K562 (cell line): ENCODE data around the gene KCNA2. TPM values are rescaled to one million over a fixed set of nuclear protein-coding genes. Genes with fewer than 3 reads are reported as not detected.

ENCODE experiments used
- BDP1 ChIP-seq: IDR thresholded peaks from 3 replicates; pipeline ENCODE4 v1.6.1; 2011; ENCODE audit not compliant: insufficient read length, insufficient read depth
- CCNT2 ChIP-seq: IDR thresholded peaks from 2 replicates; pipeline ENCODE4 v1.6.1; 2011; ENCODE audit warnings: borderline replicate concordance, low read depth, mild to moderate bottlenecking, moderate library complexity, mixed read lengths, low read length; ENCODE audit not compliant: insufficient read length; ENCODE audit errors: extremely low read depth
- CTBP1 ChIP-seq: fragments of 450-650 bp; IDR thresholded peaks from 2 replicates; pipeline ENCODE4 v1.6.1; 2016; ENCODE audit warnings: borderline replicate concordance
- EHMT2 ChIP-seq: fragments of 450-650 bp; IDR thresholded peaks from 2 replicates; pipeline ENCODE4 v1.6.1; 2018; ENCODE audit warnings: antibody characterized with exemption
- KDM1A ChIP-seq, 2 experiments: fragments of 450-650 bp; IDR thresholded peaks; 2 replicates each; pipeline ENCODE4 v1.6.1; 2016; ENCODE audit warnings: mild to moderate bottlenecking in 2 of 2
- KLF10 ChIP-seq: fragments of 250-450 bp; sonication (Bioruptor Pico); IDR thresholded peaks from 2 replicates; pipeline ENCODE4 v1.6.1; 2021; ENCODE audit warnings: matching md5 sums
- MXI1 ChIP-seq: IDR thresholded peaks from 2 replicates; pipeline ENCODE4 v1.6.1; 2011; ENCODE audit warnings: low read depth, mild to moderate bottlenecking, improper control_type of control experiment, low read length
- NONO ChIP-seq, 2 experiments: fragments of 200-400 bp in 1 of 2; fragments of 450-650 bp in 1 of 2; formaldehyde crosslinking in 1 of 2; IDR thresholded peaks; 2 replicates each; pipeline ENCODE4 v1.6.1; 2017; ENCODE audit warnings: low read depth in 2 of 2, mild to moderate bottlenecking in 2 of 2, moderate library complexity in 2 of 2, low read length in 1 of 2
- POLR3A ChIP-seq: IDR thresholded peaks from 2 replicates; pipeline ENCODE4 v1.6.1; 2011; ENCODE audit warnings: borderline replicate concordance, mild to moderate bottlenecking, moderate library complexity; ENCODE audit not compliant: insufficient read length, insufficient read depth; ENCODE audit errors: extremely low read depth
- STAT5B ChIP-seq: fragments of 250-450 bp; sonication (Bioruptor Pico); IDR thresholded peaks from 2 replicates; pipeline ENCODE4 v1.8.0; 2021; ENCODE audit warnings: mild to moderate bottlenecking, inconsistent platforms
- TEAD1 ChIP-seq, 2 experiments: fragments of 450-650 bp in 1 of 2; sonication (generic) in 1 of 2; formaldehyde crosslinking; IDR thresholded peaks; 2 replicates each; pipeline versions ENCODE4 v1.4.0 to v1.8.0; 2020 to 2022; ENCODE audit warnings: mild to moderate bottlenecking in 2 of 2, missing genetic modification reagents in 1 of 2
- TOE1 ChIP-seq, 2 experiments: fragments of 450-650 bp in 1 of 2; sonication (generic) in 1 of 2; formaldehyde crosslinking in 1 of 2; IDR thresholded peaks; 2 replicates each; pipeline versions ENCODE4 v1.7.1 to v1.8.0; 2016 to 2022; ENCODE audit warnings: borderline replicate concordance in 2 of 2, mild to moderate bottlenecking in 2 of 2, antibody characterized with exemption in 1 of 2, inconsistent platforms in 1 of 2, low read depth in 1 of 2, missing genetic modification reagents in 1 of 2, moderate library complexity in 1 of 2
- ZNF766 ChIP-seq: fragments of 200-800 bp; sonication (Bioruptor generic); conservative IDR thresholded peaks from 2 replicates; pipeline ENCODE4 v1.6.1; 2016; ENCODE audit warnings: missing genetic modification characterization, missing compliant biosample characterization
- polyA plus RNA-seq, 8 experiments: library from polyadenylated mRNA; depleted of rRNA in 4 of 8; stranded (reverse) in 5 of 8; unstranded in 3 of 8; fragments of >200 nt; fragmentation: Nextera tagmentation in 2 of 8; fragmentation: Illumina TruSeq in 1 of 8; extraction: Ambion mirVana in 2 of 8; extraction: Trizol in 1 of 8; gene quantifications; 2 replicates each; pipeline versions ENCODE4 v1.2.1 to v1.2.3, GENCODE V29; 2011 to 2014; ENCODE audit warnings: inconsistent platforms in 1 of 8, missing spikeins in 1 of 8
- total RNA-seq, 7 experiments: library from RNA; depleted of rRNA in 6 of 7; stranded (reverse); fragments of >200 nt in 6 of 7; fragmentation: Illumina TruSeq in 2 of 7; extraction: Trizol in 2 of 7; gene quantifications; 2 replicates each; pipeline versions ENCODE4 v1.2.1 to v1.2.3, GENCODE V29; 2011 to 2021; ENCODE audit warnings: low replicate concordance in 1 of 7
- TF ChIP-seq, protein P1 (sequence below): sonication (generic); formaldehyde crosslinking; IDR thresholded peaks from 2 replicates; pipeline ENCODE4 v1.9.0; 2022; ENCODE audit warnings: mild to moderate bottlenecking, missing genetic modification reagents
- TF ChIP-seq, protein P2 (sequence below), 2 experiments: fragments of 450-650 bp; IDR thresholded peaks; 2 replicates each; pipeline ENCODE4 v1.6.1; 2018; ENCODE audit warnings: mild to moderate bottlenecking in 2 of 2, low read depth in 1 of 2; ENCODE audit not compliant: partially characterized antibody in 2 of 2
- TF ChIP-seq, protein P3 (sequence below): fragments of 450-650 bp; IDR thresholded peaks from 2 replicates; pipeline ENCODE4 v1.6.1; 2018; ENCODE audit not compliant: partially characterized antibody
- TF ChIP-seq, protein P4 (sequence below), 2 experiments: fragments of 450-650 bp in 1 of 2; sonication (generic) in 1 of 2; formaldehyde crosslinking in 1 of 2; IDR thresholded peaks in 1 of 2; conservative IDR thresholded peaks in 1 of 2; 2 replicates each; pipeline versions ENCODE4 v1.6.1 to v1.8.1; 2016 to 2023; ENCODE audit warnings: mild to moderate bottlenecking in 2 of 2, moderate library complexity in 2 of 2, inconsistent platforms in 1 of 2, missing genetic modification reagents in 1 of 2

The KCNA2 gene
- total and polyA plus RNA-seq, 9 of the 15 experiments (the other 6 are each of a cell fraction or from before 2014, with no cell fraction given) = not detected

DNA sequence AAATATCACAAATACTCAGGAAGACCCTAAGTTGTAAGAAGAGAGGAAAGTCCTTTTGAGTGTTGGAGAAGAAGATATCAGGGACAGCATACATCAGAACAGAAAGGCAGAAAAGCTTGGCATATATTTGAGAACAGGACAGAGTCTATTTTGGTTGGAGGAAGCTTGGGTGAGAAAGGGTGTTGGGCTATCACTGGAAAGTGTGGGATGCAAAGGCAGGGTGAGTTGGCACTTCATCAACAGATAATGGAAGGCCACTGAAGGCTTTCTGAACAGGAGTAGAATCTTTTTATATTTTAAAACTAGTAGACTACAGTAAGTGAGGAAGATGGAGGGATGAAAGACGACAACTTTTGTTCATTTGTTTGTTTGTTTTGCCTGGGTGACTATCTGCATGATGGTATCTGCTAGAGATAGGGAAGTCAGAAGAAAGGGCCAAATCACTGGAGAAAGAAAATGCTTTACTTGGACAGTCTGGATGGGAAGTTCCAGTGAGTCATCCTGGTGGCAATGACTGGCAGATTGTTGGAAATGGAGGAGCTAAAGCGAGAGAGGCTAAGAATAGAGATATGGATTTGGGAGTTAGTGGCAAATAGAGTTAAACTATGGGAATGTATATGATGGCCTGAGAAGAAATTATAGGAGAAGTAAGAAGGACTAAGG lies 33.7 kb upstream of the KCNA2 start (continued):
- TF ChIP-seq NONO (IDR thresholded peaks at IDR 0.05; ENCODE audit: low read depth in 2 of 2, low read length in 1 of 2) (no peak), EHMT2 (no peak), CCNT2 (no peak), MXI1 (no peak), KDM1A (IDR thresholded peaks at IDR 0.05) (no peak), STAT5B (CRISPR knock-in tag) (no peak), KLF10 (CRISPR knock-in tag) (no peak), BDP1 (no peak), ZNF766 (CRISPR knock-in tag) (no peak), TOE1 (IDR thresholded peaks at IDR 0.05; ENCODE audit: borderline replicate concordance) (no peak), TOE1 (CRISPR knock-in tag; IDR thresholded peaks at IDR 0.05; ENCODE audit: borderline replicate concordance, low read depth) (no peak), POLR3A (no peak), TEAD1 (CRISPR knock-in tag; IDR thresholded peaks at IDR 0.05) (no peak), CTBP1 (no peak)
- TF ChIP-seq, protein P1, sequence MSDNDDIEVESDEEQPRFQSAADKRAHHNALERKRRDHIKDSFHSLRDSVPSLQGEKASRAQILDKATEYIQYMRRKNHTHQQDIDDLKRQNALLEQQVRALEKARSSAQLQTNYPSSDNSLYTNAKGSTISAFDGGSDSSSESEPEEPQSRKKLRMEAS (CRISPR knock-in tag) = no peak
- TF ChIP-seq, protein P2, sequence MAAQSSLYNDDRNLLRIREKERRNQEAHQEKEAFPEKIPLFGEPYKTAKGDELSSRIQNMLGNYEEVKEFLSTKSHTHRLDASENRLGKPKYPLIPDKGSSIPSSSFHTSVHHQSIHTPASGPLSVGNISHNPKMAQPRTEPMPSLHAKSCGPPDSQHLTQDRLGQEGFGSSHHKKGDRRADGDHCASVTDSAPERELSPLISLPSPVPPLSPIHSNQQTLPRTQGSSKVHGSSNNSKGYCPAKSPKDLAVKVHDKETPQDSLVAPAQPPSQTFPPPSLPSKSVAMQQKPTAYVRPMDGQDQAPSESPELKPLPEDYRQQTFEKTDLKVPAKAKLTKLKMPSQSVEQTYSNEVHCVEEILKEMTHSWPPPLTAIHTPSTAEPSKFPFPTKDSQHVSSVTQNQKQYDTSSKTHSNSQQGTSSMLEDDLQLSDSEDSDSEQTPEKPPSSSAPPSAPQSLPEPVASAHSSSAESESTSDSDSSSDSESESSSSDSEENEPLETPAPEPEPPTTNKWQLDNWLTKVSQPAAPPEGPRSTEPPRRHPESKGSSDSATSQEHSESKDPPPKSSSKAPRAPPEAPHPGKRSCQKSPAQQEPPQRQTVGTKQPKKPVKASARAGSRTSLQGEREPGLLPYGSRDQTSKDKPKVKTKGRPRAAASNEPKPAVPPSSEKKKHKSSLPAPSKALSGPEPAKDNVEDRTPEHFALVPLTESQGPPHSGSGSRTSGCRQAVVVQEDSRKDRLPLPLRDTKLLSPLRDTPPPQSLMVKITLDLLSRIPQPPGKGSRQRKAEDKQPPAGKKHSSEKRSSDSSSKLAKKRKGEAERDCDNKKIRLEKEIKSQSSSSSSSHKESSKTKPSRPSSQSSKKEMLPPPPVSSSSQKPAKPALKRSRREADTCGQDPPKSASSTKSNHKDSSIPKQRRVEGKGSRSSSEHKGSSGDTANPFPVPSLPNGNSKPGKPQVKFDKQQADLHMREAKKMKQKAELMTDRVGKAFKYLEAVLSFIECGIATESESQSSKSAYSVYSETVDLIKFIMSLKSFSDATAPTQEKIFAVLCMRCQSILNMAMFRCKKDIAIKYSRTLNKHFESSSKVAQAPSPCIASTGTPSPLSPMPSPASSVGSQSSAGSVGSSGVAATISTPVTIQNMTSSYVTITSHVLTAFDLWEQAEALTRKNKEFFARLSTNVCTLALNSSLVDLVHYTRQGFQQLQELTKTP (IDR thresholded peaks at IDR 0.05; ENCODE audit: low read depth in 1 of 2, partially characterized antibody in 2 of 2) = no peak
- TF ChIP-seq, protein P3, sequence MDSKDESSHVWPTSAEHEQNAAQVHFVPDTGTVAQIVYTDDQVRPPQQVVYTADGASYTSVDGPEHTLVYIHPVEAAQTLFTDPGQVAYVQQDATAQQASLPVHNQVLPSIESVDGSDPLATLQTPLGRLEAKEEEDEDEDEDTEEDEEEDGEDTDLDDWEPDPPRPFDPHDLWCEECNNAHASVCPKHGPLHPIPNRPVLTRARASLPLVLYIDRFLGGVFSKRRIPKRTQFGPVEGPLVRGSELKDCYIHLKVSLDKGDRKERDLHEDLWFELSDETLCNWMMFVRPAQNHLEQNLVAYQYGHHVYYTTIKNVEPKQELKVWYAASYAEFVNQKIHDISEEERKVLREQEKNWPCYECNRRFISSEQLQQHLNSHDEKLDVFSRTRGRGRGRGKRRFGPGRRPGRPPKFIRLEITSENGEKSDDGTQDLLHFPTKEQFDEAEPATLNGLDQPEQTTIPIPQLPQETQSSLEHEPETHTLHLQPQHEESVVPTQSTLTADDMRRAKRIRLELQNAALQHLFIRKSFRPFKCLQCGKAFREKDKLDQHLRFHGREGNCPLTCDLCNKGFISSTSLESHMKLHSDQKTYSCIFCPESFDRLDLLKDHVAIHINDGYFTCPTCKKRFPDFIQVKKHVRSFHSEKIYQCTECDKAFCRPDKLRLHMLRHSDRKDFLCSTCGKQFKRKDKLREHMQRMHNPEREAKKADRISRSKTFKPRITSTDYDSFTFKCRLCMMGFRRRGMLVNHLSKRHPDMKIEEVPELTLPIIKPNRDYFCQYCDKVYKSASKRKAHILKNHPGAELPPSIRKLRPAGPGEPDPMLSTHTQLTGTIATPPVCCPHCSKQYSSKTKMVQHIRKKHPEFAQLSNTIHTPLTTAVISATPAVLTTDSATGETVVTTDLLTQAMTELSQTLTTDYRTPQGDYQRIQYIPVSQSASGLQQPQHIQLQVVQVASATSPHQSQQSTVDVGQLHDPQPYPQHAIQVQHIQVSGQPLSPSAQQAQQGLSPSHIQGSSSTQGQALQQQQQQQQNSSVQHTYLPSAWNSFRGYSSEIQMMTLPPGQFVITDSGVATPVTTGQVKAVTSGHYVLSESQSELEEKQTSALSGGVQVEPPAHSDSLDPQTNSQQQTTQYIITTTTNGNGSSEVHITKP = peak; percentile 26
- TF ChIP-seq, protein P4, sequence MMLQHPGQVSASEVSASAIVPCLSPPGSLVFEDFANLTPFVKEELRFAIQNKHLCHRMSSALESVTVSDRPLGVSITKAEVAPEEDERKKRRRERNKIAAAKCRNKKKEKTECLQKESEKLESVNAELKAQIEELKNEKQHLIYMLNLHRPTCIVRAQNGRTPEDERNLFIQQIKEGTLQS (IDR thresholded peaks at IDR 0.05) = peak; percentile 43
- TF ChIP-seq, protein P4 (CRISPR knock-in tag; conservative IDR thresholded peaks at IDR 0.05) = no peak
